Retinal pigment epithelial cell (primary cell): ENCODE results near the gene ITGA2.

ENCODE experiments used
- DNase-seq: peaks from one replicate; pipeline ENCODE4 v3.0.0-alpha.2; 2010; ENCODE audit warnings: low read depth
- H3K4me3 ChIP-seq: 2 replicates; pipeline ENCODE4 v1.5.1; 2011; ENCODE audit warnings: mild to moderate bottlenecking, low read length, control low read depth, moderate library complexity
- TF ChIP-seq, protein P1 (sequence below): conservative IDR thresholded peaks from 2 replicates; pipeline ENCODE4 v1.5.1; 2011; ENCODE audit warnings: low read depth, low read length, control low read depth, inconsistent platforms

ITGA2 gene

GRCh38 chr5:53083927-53084326 lies 94.8 kb downstream of the ITGA2 start:
- TF ChIP-seq, protein P1, sequence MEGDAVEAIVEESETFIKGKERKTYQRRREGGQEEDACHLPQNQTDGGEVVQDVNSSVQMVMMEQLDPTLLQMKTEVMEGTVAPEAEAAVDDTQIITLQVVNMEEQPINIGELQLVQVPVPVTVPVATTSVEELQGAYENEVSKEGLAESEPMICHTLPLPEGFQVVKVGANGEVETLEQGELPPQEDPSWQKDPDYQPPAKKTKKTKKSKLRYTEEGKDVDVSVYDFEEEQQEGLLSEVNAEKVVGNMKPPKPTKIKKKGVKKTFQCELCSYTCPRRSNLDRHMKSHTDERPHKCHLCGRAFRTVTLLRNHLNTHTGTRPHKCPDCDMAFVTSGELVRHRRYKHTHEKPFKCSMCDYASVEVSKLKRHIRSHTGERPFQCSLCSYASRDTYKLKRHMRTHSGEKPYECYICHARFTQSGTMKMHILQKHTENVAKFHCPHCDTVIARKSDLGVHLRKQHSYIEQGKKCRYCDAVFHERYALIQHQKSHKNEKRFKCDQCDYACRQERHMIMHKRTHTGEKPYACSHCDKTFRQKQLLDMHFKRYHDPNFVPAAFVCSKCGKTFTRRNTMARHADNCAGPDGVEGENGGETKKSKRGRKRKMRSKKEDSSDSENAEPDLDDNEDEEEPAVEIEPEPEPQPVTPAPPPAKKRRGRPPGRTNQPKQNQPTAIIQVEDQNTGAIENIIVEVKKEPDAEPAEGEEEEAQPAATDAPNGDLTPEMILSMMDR, result no peak
- H3K4me3 ChIP-seq, result no peak overlapping the region
- no peak for DNase-seq

- H3K4me3 ChIP-seq, result no peak overlapping the region
- TF ChIP-seq, protein P1, result no peak
- no peak for DNase-seq
These were observed 95.5 kb downstream of the ITGA2 start for GRCh38 chr5:53084546-53085255.

GRCh38 chr5:53087171-53087570 lies 98.0 kb downstream of the ITGA2 start:
- no peak overlapping the region for H3K4me3 ChIP-seq
- no peak for DNase-seq
- TF ChIP-seq, protein P1, result no peak

DNA sequence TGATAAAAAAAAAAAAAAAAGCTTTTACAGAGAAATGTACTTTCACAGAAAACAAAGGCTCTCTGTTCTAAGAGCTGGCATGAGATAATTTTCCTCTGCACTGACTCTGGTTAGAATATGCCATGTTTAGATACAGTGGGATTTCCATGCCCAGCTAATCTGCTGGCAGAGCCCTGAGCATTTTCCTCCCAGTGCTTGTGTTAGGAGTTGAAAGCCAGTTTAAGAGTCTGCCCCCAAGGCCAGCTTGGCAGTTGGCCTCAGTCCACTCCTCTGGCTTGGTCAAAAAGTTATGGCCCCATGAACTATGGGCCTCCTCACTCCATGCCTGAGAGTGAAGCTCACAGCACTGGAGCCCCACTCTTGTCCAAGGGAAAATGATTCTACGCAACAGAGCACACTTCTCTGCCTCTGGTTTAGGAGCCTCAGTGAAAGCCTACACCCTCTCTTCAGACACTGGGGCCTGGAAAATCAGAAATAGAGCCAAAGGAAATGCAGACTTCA lies 98.5 kb downstream of the ITGA2 start:
- DNase-seq, result peak; percentile 34
- TF ChIP-seq, protein P1, result no peak
- no peak overlapping the region for H3K4me3 ChIP-seq

- no peak overlapping the region for H3K4me3 ChIP-seq
- DNase-seq, result no peak
- TF ChIP-seq, protein P1, result no peak
These were observed 100.4 kb downstream of the ITGA2 start for GRCh38 chr5:53089481-53089991.

DNA sequence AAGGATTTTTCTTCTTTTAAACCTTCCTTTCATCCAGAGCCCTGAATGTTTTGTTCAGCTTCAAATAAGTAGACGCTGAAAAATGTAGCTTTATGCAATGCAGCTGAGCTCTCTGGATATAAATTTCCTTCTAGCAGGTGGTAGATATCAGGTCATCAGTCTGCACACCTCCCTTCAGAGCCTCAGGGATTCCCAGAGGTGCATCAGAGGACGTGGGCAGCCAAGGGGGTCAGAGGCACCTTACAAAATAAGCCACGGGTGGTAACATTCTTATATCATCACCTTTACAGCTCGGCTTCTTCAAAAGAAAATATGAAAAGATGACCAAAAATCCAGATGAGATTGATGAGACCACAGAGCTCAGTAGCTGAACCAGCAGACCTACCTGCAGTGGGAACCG lies 101.1 kb downstream of the ITGA2 start:
- TF ChIP-seq, protein P1, result no peak
- H3K4me3 ChIP-seq, result no peak overlapping the region
- no peak for DNase-seq

- DNase-seq, result peak; percentile 48
- H3K4me3 ChIP-seq, result no peak overlapping the region
- TF ChIP-seq, protein P1, result peak; percentile 33
These were observed 102.1 kb downstream of the ITGA2 start for GRCh38 chr5:53091289-53091688.
